ENCODE results near the gene GP1BA.

GRCh38 chr17:4893272-4893671, 38.8 kb upstream of the GP1BA start:
- TF ChIP-seq POLR2AphosphoS5 (IDR thresholded peaks at IDR 0.05) (no peak), CTCF (IDR thresholded peaks at IDR 0.05) (no peak), POLR2A (IDR thresholded peaks at IDR 0.05) (no peak), EP300 (IDR thresholded peaks at IDR 0.05) (no peak)

Measured in stomach (tissue), 4 donors.